Measurements from ENCODE around the gene ADGRD1.

DNA sequence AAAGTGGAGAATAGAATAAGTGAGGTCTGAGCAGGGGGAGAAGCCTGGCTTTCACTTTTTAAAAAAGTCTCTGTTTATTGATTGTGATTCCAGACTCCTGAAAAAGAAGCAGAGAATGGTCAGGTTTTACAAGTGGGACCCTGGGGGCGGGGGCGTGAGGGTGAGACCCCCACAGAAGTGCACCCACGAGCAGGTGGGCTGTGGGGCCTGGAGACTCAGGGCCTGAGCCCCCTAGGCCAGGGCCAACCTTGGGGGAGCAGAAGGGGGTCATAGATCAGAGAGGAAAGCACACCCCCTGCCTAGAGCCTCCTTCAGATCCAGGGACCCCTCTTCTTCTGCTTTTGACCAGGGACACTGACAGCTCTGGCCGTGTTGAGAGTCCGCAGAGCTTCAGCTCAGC lies 180.3 kb downstream of the ADGRD1 start:
- TF ChIP-seq, protein P1, sequence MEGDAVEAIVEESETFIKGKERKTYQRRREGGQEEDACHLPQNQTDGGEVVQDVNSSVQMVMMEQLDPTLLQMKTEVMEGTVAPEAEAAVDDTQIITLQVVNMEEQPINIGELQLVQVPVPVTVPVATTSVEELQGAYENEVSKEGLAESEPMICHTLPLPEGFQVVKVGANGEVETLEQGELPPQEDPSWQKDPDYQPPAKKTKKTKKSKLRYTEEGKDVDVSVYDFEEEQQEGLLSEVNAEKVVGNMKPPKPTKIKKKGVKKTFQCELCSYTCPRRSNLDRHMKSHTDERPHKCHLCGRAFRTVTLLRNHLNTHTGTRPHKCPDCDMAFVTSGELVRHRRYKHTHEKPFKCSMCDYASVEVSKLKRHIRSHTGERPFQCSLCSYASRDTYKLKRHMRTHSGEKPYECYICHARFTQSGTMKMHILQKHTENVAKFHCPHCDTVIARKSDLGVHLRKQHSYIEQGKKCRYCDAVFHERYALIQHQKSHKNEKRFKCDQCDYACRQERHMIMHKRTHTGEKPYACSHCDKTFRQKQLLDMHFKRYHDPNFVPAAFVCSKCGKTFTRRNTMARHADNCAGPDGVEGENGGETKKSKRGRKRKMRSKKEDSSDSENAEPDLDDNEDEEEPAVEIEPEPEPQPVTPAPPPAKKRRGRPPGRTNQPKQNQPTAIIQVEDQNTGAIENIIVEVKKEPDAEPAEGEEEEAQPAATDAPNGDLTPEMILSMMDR (IDR thresholded peaks at IDR 0.05), result no peak
- no peak for TF ChIP-seq POLR2A (IDR thresholded peaks at IDR 0.05)
- TF ChIP-seq POLR2AphosphoS5 (IDR thresholded peaks at IDR 0.05), result no peak

Measured in breast epithelium (tissue), 3 donors.